Measurements from ENCODE around the gene EDEM2. TPM values are rescaled to one million over a fixed set of nuclear protein-coding genes. Genes with fewer than 3 reads are reported as not detected.
"Not testable (repeated sequence)": the region's sequence is repeated elsewhere in the genome, so short reads cannot be mapped to it uniquely, and the experiment has no call there.

EDEM2 gene
- polyA plus RNA-seq, 1 experiment, result 28.3 TPM

DNA sequence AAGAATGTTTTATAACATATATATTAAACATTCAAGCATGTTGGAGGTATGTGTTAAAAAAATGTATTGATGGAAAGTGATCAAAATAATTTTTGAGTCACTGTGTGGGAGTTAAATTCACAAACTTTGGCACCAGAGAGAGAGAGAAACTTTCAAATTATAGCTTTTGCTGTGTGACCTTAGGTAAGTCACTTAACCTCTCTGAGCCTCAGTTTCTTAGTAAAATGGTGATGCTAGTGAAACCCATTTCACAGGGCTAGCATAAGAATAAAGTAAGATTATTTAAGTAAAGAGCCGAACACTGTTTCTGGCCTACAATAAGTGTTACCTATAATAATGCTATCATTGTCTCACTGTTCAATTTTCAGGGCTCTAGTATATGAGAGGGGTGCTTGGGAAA is 20.7 kb upstream of the EDEM2 start:
- no peak for DNase-seq (ENCODE audit: low read depth, low spot score)
- no peak overlapping the region for H3K4me3 ChIP-seq (ENCODE audit: low read depth, low read length)
- H3K9me3 ChIP-seq (ENCODE audit: control insufficient read depth, insufficient read depth, low read length), result no peaks in the 10 kb centered on the region
- H3K27ac ChIP-seq (ENCODE audit: low read depth, low read length), result no peak overlapping the region
- H3K27me3 ChIP-seq (ENCODE audit: control insufficient read depth, insufficient read depth, low read length), result no peaks in the 10 kb centered on the region
- POLR2A ChIA-PET, result no interaction called here
- CTCF ChIA-PET, result no interaction called here
- TF ChIP-seq, protein P1, sequence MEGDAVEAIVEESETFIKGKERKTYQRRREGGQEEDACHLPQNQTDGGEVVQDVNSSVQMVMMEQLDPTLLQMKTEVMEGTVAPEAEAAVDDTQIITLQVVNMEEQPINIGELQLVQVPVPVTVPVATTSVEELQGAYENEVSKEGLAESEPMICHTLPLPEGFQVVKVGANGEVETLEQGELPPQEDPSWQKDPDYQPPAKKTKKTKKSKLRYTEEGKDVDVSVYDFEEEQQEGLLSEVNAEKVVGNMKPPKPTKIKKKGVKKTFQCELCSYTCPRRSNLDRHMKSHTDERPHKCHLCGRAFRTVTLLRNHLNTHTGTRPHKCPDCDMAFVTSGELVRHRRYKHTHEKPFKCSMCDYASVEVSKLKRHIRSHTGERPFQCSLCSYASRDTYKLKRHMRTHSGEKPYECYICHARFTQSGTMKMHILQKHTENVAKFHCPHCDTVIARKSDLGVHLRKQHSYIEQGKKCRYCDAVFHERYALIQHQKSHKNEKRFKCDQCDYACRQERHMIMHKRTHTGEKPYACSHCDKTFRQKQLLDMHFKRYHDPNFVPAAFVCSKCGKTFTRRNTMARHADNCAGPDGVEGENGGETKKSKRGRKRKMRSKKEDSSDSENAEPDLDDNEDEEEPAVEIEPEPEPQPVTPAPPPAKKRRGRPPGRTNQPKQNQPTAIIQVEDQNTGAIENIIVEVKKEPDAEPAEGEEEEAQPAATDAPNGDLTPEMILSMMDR (IDR thresholded peaks at IDR 0.05; ENCODE audit: low read depth, low read length), result no peak

DNA sequence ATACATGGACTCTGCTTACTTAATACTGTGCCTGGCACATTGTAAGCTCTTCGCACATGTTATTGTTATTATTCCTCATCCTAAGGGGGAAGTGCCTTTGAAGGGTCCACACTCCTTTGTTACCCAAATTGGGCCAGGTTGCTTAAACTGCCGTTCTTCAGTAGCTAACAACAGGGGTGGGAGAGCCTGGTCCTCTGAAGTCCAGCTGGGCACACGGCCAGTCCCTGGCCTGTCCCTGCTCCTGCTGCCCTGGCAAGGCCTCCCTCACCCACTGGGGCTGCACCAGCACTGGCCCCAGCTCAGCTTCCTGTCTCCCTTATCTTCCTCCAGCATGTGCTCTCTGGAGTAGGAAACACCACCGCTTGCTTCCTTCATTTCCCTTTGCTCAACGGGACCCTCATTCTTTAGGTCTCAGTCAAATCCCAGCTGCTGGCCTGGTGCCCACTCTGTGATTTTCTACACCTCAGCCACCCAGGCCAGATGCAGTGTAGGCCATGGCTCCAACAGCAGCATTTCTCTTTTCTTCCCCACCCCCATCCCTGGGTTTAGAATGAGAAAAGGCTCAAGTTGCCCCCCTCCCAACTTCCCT is 19.2 kb upstream of the EDEM2 start:
- Histone ChIP-seq H3K4me3 (ENCODE audit: low read depth, low read length) (no peak overlapping the region), H3K9me3 (ENCODE audit: control insufficient read depth, insufficient read depth, low read length) (no peaks in the 10 kb centered on the region), H3K27me3 (ENCODE audit: control insufficient read depth, insufficient read depth, low read length) (no peaks in the 10 kb centered on the region), H3K27ac (ENCODE audit: low read depth, low read length) (no peak overlapping the region)
- DNase-seq (ENCODE audit: low read depth, low spot score), result no peak
- TF ChIP-seq, protein P1 (IDR thresholded peaks at IDR 0.05; ENCODE audit: low read depth, low read length), result no peak
- ChIA-PET CTCF (interaction anchor here (0.6 to 1.6 kb wide), 2 partner anchors 70 to 330 kb away, joined by 3 to 11 read pairs; no protein-coding TSS in a partner anchor), POLR2A (interaction anchor here (0.7 to 1.0 kb wide), 2 partner anchors 19 to 118 kb away, joined by 3 to 7 read pairs; partner anchors contain the start of gene EDEM2)

DNA sequence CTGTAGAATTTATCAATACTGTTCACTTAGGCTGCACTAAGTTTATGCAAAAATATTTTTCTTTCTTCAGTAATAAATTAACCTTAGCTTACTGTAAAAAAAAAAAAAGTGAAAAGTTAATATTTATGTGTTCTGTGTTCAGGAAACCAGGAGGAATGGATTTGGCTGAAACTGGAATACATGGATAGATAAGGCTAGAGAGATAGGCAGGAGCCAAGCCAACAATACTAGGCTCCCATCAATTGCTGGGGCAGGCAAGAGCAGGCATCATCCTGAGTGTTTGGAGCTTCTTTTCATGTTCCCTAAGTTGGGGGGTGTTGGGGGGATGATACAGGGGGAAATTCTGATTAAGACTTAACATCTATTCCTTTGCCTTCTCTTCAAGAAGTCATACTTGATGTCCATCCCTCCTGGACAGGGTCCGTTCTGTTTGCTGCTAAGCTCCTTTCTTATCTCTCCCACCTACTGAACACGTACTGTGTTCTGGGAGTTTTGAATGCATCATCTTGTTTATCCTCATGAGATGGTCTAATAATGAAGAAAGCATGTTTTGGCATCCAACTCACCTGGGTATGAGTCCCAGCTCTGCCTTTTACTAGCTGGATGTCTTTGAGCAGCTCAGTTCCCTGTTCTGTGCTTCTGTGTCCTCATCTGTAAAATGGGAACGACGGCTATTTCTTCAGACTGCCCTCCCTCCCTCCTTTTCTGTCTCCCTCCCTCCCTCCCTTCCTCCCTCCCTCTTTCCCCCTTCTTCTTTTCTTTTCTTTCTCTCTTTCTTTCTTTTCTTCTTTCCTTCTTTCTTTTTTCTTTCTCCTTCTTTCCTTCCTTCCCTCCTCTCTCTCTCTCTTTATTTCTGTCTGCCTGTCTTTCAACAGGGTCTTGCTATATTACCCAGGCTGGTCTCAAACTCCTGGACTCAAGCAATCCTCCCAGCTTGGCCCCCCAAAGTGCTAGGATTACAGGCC is 18.4 kb upstream of the EDEM2 start:
- Histone ChIP-seq H3K27ac (ENCODE audit: low read depth, low read length) (no peak overlapping the region), H3K9me3 (ENCODE audit: control insufficient read depth, insufficient read depth, low read length) (no peaks in the 10 kb centered on the region; the same call in 1 of the 2 replicates), H3K4me3 (ENCODE audit: low read depth, low read length) (no peak overlapping the region), H3K27me3 (ENCODE audit: control insufficient read depth, insufficient read depth, low read length) (no peaks in the 10 kb centered on the region)
- POLR2A ChIA-PET, result interaction anchor here (0.6 to 1.0 kb wide), 2 partner anchors 18 to 349 kb away, joined by 3 to 8 read pairs; partner anchors contain the start of gene EDEM2
- DNase-seq (ENCODE audit: low read depth, low spot score), result no peak
- CTCF ChIA-PET, result interaction anchor here (1.6 kb wide), 1 partner anchor 69 kb away, joined by 11 read pairs; no protein-coding TSS in a partner anchor
- TF ChIP-seq, protein P1 (IDR thresholded peaks at IDR 0.05; ENCODE audit: low read depth, low read length), result no peak

DNA sequence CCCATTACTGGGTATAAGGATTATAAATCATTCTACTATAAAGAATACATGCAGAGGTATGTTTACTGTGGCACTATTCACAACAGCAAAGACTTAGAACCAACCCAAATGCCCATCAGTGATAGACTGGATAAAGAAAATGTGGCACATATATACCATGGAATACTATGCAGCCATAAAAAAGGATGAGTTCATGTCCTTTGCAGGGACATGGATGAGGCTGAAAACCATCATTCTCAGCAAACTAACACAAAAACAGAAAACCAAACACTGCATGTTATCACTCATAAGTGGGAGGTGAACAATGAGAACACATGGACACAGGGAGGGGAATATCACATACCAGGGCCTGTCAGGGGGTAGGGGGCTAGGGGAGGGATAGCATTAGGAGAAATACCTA is 17.4 kb upstream of the EDEM2 start:
- POLR2A ChIA-PET; H3K27ac ChIP-seq (ENCODE audit: low read depth, low read length); H3K27me3 ChIP-seq (ENCODE audit: control insufficient read depth, insufficient read depth, low read length); H3K4me3 ChIP-seq (ENCODE audit: low read depth, low read length); DNase-seq (ENCODE audit: low read depth, low spot score); H3K9me3 ChIP-seq (ENCODE audit: control insufficient read depth, insufficient read depth, low read length); CTCF ChIA-PET: not testable (repeated sequence)

DNA sequence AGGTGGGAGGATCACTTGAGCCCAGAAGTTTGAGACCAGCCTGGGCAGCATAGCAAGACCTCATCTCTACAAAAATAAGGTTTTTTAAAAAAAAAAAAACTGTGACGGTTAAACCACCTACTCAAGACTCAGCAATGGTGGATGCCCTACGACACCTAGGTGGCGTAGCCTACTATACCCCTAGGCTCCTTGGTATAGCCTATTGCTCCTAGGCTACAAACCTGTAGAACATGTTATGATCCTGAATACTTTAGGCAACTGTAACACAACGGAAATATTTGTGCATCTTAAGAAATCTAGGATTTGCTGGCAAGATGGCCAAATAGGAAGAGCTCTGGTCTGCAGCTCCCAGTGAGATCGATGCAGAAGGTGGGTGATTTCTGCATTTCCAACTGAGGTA is 13.2 kb upstream of the EDEM2 start:
- H3K9me3 ChIP-seq (ENCODE audit: control insufficient read depth, insufficient read depth, low read length); H3K27me3 ChIP-seq (ENCODE audit: control insufficient read depth, insufficient read depth, low read length); POLR2A ChIA-PET; DNase-seq (ENCODE audit: low read depth, low spot score); H3K27ac ChIP-seq (ENCODE audit: low read depth, low read length); H3K4me3 ChIP-seq (ENCODE audit: low read depth, low read length): not testable (repeated sequence)
- CTCF ChIA-PET, result interaction anchor here (1.2 kb wide), 1 partner anchor 15 kb away, joined by 7 read pairs; no protein-coding TSS in a partner anchor

Data from AG04450 (cell line).